A549 treated with AZD9567 at 1 μM for 4 hours (cell line): ENCODE data around the gene TRAK1. TPM values are rescaled to one million over a fixed set of nuclear protein-coding genes. Genes with fewer than 3 reads are reported as not detected.

Source experiments
- total RNA-seq: library from RNA; stranded (reverse); fragments of 200-300 nt; extraction: Qiagen RNA extraction; gene quantifications from 5 replicates; pipeline ENCODE4 v1.2.3, GENCODE V29; 2022; ENCODE audit not compliant: insufficient read depth

TRAK1 gene, protein sequence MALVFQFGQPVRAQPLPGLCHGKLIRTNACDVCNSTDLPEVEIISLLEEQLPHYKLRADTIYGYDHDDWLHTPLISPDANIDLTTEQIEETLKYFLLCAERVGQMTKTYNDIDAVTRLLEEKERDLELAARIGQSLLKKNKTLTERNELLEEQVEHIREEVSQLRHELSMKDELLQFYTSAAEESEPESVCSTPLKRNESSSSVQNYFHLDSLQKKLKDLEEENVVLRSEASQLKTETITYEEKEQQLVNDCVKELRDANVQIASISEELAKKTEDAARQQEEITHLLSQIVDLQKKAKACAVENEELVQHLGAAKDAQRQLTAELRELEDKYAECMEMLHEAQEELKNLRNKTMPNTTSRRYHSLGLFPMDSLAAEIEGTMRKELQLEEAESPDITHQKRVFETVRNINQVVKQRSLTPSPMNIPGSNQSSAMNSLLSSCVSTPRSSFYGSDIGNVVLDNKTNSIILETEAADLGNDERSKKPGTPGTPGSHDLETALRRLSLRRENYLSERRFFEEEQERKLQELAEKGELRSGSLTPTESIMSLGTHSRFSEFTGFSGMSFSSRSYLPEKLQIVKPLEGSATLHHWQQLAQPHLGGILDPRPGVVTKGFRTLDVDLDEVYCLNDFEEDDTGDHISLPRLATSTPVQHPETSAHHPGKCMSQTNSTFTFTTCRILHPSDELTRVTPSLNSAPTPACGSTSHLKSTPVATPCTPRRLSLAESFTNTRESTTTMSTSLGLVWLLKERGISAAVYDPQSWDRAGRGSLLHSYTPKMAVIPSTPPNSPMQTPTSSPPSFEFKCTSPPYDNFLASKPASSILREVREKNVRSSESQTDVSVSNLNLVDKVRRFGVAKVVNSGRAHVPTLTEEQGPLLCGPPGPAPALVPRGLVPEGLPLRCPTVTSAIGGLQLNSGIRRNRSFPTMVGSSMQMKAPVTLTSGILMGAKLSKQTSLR
- 12.5 to 15.4 TPM (median 14.1 TPM) in 5 replicates for total RNA-seq

DNA sequence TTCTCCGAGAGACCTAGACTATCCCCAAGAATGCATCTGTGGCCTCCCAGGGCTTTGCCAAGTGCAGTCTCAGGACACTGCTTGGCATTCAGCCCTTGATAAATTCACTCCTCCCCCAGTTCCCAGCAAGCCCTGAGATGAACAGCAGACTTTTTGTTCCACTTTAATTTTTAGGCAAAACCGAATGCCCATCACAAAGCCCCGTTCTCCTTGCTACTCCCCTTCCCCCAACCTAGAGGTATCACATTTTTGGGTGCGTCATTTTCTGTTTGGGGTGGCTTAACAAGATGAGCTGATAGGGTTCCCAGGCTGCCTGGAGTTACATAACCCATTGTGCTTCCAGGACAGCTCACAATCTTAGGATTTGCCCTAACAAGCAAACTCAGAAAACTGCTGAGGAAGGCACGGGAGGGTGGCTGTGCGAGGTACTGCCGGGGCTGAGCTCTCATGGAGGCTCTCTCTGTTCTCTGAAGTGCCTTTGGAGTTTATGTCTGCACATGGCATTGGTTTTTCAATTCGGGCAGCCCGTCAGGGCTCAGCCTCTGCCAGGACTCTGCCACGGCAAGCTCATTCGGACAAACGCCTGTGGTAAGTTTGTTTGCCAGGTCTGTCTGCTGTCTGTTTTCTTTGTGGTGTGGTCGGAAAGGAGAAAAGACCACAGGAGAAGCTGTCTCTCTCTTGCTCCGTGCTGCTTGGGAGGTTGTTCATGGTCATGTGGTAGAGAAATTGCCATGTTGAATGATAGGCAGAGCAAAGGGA, at the start of gene TRAK1:
Gene TRAK1 (plus strand): TSS at position 385 of the 759 bp plus-strand sequence. CDS start 113 bp downstream, at position 498.

DNA sequence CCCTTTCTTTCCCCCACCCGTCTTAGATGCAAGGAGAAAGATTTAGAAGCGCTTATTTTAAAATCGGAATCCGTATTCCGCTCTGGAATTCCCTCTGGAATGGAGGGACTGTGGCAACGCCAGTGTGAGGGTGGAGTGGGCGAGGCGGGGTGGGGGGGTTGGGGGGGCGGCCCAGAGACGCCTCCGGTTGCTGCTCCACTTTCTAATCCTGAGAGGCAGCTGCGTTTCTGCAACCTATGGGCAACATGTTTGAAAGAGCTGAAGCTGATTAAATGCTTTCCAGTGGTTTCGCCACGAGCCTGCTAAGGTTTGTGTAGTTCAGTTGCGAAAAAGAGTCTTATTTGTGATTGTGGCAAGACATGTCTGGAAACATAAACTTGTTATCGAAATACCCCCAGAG, 174.9 kb downstream of the TRAK1 start, which contains the start of gene CCK:
Gene CCK (minus strand): TSS at position 101 of the 400 bp plus-strand sequence. CDS start 2,555 bp downstream, outside the sequence.

Other genes with a start within 250 kb of the TRAK1 start
- 4.8 to 19.3 TPM (median 5.4 TPM) in 5 replicates for gene ULK4, start 129.3 kb upstream of the TRAK1 start, total RNA-seq
- 0.99 to 1.8 TPM (median 1.6 TPM) in 4 of 5 replicates, not detected in the other for gene CCK, start 174.8 kb downstream of the TRAK1 start, total RNA-seq